CD4-positive, alpha-beta T cell (primary cell): ENCODE data around the gene GTF3C2. TPM values are rescaled to one million over a fixed set of nuclear protein-coding genes. Genes with fewer than 3 reads are reported as not detected.

Experiments used
- ATAC-seq: fragments of 200-7000 bp; cut with Tn5 transposase; one replicate; pipeline ENCODE4 v1.10.0; 2022; ENCODE audit warnings: mild to moderate bottlenecking; ENCODE audit not compliant: poor library complexity
- CTCF ChIA-PET: fragments of 350-600 bp; sonication (Branson Sonifier 250); formaldehyde crosslinking; loops from one replicate; lab custom pipeline; 2021; ENCODE audit warnings: antibody characterized with exemption, inconsistent platforms; lab: Charles Lee
- POLR2A ChIA-PET: fragments of 350-600 bp; sonication (Branson Sonifier 250); formaldehyde crosslinking; loops from one replicate; lab custom pipeline; 2021; ENCODE audit warnings: antibody characterized with exemption, inconsistent platforms; lab: Charles Lee
- DNase-seq, 14 experiments: peaks; one replicate each; pipeline ENCODE4 v3.0.0-alpha.2; 2013 to 2020; ENCODE audit warnings: mixed read lengths in 2 of 14
- H3K27ac ChIP-seq, 2 donors: one replicate each; pipeline versions ENCODE4 v1.5.1 to v1.7.0; 2013; ENCODE audit warnings: low read length in 2 of 2, low read depth in 1 of 2, mild to moderate bottlenecking in 1 of 2
- H3K27me3 ChIP-seq, 2 experiments: 1 replicate in 1 of 2; 2 replicates in 1 of 2; pipeline versions ENCODE4 v1.6.1 to v1.7.0; 2013; ENCODE audit warnings: low read length in 2 of 2, control low read depth in 1 of 2, mild to moderate bottlenecking in 1 of 2, moderate library complexity in 1 of 2; ENCODE audit not compliant: insufficient read depth in 2 of 2, control insufficient read depth in 1 of 2
- H3K36me3 ChIP-seq: one replicate; pipeline ENCODE4 v1.6.1; 2013; ENCODE audit warnings: low read length, control low read depth; ENCODE audit not compliant: insufficient read depth
- H3K4me1 ChIP-seq: one replicate; pipeline ENCODE4 v1.6.1; 2013; ENCODE audit warnings: low read length, control low read depth; ENCODE audit not compliant: insufficient read depth
- H3K4me3 ChIP-seq: one replicate; pipeline ENCODE4 v1.5.1; 2013; ENCODE audit warnings: mild to moderate bottlenecking, low read length, moderate library complexity
- H3K9me3 ChIP-seq, 2 experiments: 1 replicate in 1 of 2; 2 replicates in 1 of 2; pipeline versions ENCODE4 v1.6.1 to v1.7.0; 2013; ENCODE audit warnings: low read length in 2 of 2, mild to moderate bottlenecking in 2 of 2, control low read depth in 1 of 2, moderate library complexity in 1 of 2; ENCODE audit not compliant: control insufficient read depth in 1 of 2, insufficient read depth in 1 of 2
- H3K27ac Mint-ChIP-seq: one replicate; pipeline ENCODE4 v1.8.0; 2020; ENCODE audit warnings: mixed read lengths
- H3K27me3 Mint-ChIP-seq: one replicate; pipeline ENCODE4 v1.8.0; 2021; ENCODE audit warnings: mixed read lengths
- H3K36me3 Mint-ChIP-seq: one replicate; pipeline ENCODE4 v1.8.0; 2021; ENCODE audit warnings: low read depth, mixed read lengths
- H3K4me1 Mint-ChIP-seq: one replicate; pipeline ENCODE4 v1.8.0; 2021; ENCODE audit warnings: low read depth, mixed read lengths
- H3K4me3 Mint-ChIP-seq: one replicate; pipeline ENCODE4 v1.8.0; 2020; ENCODE audit warnings: mild to moderate bottlenecking, mixed read lengths
- H3K9me3 Mint-ChIP-seq: one replicate; pipeline ENCODE4 v1.8.0; 2020; ENCODE audit warnings: mixed read lengths
- CTCF ChIP-seq: fragments of 200-600 bp; IDR thresholded peaks from one replicate; pipeline ENCODE4 v1.8.0; 2022; ENCODE audit warnings: antibody characterized with exemption, mild to moderate bottlenecking
- intact Hi-C, 2 experiments: fragments of 100-400 bp; cut with DNase I in 1 of 2; cut with micrococcal nuclease in 1 of 2; formaldehyde crosslinking; loops; one replicate each; pipeline versions ENCODE4 v1.15.1 to v1.9.0; 2023 to 2025; cut with DNase I, micrococcal nuclease
- total RNA-seq, 174 experiments: library from RNA in 2 of 174; stranded (reverse) in 2 of 174; gene quantifications; one replicate each; pipeline ENCODE4 v1.2.3 and lab custom pipeline; 2021 to 2026

Gene GTF3C2
- total RNA-seq, 2 experiments from 2014 or later = 54.6 to 56.8 TPM

DNA sequence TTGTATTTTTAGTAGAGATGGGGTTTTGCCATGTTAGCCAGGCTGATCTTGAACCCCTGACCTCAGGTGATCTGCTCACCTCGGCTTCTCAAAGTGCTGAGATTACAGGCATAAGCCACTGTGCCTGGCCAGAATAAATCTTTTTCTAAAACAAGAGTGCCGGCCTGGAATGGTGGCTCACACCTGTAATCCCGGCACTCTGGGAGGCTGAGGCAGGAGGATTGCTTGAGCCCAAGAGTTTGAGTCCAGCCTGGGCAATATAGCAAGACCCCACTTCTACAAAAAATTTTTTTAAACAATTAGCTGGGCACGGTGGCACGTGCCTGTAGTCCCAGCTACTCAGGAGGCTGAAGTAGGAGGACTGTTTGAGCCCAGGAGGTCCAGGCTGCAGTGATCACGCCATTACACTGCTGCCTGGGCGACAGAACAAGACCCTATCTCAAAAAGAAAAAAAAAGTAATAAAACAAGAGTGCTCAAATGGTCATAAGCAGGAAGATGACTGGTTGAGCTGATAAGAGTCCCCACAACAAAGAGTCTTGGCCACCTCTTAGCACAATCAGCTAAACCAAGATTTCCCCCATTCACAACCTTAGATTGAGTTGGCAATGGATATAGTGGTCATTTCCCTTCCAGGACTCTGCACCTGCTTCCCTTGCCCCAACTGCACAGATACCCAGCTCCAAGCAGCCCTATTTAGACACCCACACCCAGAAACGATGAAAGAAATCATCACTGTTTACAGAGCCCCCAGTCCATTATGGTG, 42.5 kb downstream of the GTF3C2 start:
- H3K9me3 Mint-ChIP-seq = no peaks in the 10 kb centered on the region
- H3K27me3 Mint-ChIP-seq = no peaks in the 10 kb centered on the region
- no peak overlapping the region for H3K27ac Mint-ChIP-seq
- H3K27me3 ChIP-seq = no peaks in the 10 kb centered on the region
- DNase-seq = no peak
- no peak for ATAC-seq
- H3K4me3 ChIP-seq = no peak overlapping the region
- POLR2A ChIA-PET = interaction anchor here (1.4 kb wide), 1 partner anchor 9 kb away, joined by 6 read pairs; the partner anchor contains the start of gene MPV17
- no peaks in the 10 kb centered on the region for H3K4me1 ChIP-seq
- H3K27ac ChIP-seq = no peak overlapping the region
- intact Hi-C loops = no loop called here
- CTCF ChIA-PET = interaction anchor here (1.1 kb wide), 1 partner anchor 11 kb away, joined by 5 read pairs; no protein-coding TSS in a partner anchor
- peaks cover 22% of the 10 kb centered on the region for H3K36me3 Mint-ChIP-seq
- TF ChIP-seq CTCF = no peak
- no peaks in the 10 kb centered on the region for H3K9me3 ChIP-seq
- no peak overlapping the region for H3K4me3 Mint-ChIP-seq
- no peaks in the 10 kb centered on the region for H3K4me1 Mint-ChIP-seq
- H3K36me3 ChIP-seq = peaks cover 23% of the 10 kb centered on the region

- intact Hi-C loops = no loop called here
- TF ChIP-seq CTCF = no peak
- POLR2A ChIA-PET = interaction anchor here (2.0 kb wide), 1 partner anchor 10 kb away, joined by 8 read pairs; the partner anchor contains the start of gene MPV17
- H3K4me1 Mint-ChIP-seq = no peaks in the 10 kb centered on the region
- H3K9me3 Mint-ChIP-seq = no peaks in the 10 kb centered on the region
- peaks cover 3% of the 10 kb centered on the region for H3K4me1 ChIP-seq
- ATAC-seq = no peak
- DNase-seq = no peak
- no peak overlapping the region for H3K4me3 ChIP-seq
- no peak overlapping the region for H3K27ac Mint-ChIP-seq
- H3K36me3 ChIP-seq = peaks cover 22% of the 10 kb centered on the region
- CTCF ChIA-PET = no interaction called here
- no peak overlapping the region for H3K27ac ChIP-seq
- peaks cover 19% of the 10 kb centered on the region for H3K36me3 Mint-ChIP-seq
- H3K27me3 Mint-ChIP-seq = no peaks in the 10 kb centered on the region
- H3K9me3 ChIP-seq = peaks cover 0 to 3% of the 10 kb centered on the region in 2 experiments
- H3K27me3 ChIP-seq = peaks cover 5 to 8% of the 10 kb centered on the region in 2 experiments
- no peak overlapping the region for H3K4me3 Mint-ChIP-seq
Observed at GRCh38 chr2:27312152-27312551, 44.4 kb downstream of the GTF3C2 start.

DNA sequence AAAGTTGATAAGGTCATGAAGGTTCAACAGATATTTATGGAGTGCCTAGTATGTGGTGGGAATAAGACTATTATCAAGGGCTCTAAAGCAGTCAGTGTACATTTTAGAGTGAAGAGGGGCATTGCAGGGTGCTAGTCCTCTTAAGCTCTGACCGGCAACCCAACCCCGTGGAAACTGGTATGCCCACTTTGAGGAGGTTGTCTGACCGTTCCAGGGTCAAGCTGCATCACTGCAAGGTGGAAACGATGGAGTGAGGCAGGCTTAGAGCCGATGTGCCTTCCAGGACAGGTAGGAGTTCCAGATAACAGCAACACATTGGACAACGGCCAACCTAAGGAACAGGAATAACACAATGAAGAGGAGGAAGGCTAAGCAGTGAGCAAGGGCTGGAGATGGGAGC, 46.9 kb downstream of the GTF3C2 start:
- Mint-ChIP-seq H3K27ac (no peak overlapping the region), H3K27me3 (peaks cover 22% of the 10 kb centered on the region), H3K4me3 (no peak overlapping the region), H3K9me3 (no peaks in the 10 kb centered on the region), H3K4me1 (no peaks in the 10 kb centered on the region), H3K36me3 (peaks cover 19% of the 10 kb centered on the region)
- H3K27me3 ChIP-seq = peaks cover 24 to 26% of the 10 kb centered on the region in 2 experiments
- intact Hi-C loops = no loop called here
- peaks cover 10% of the 10 kb centered on the region for H3K36me3 ChIP-seq
- ChIA-PET POLR2A (interaction anchor here (0.9 kb wide), 1 partner anchor 13 kb away, joined by 3 read pairs; no protein-coding TSS in a partner anchor), CTCF (no interaction called here)
- H3K4me1 ChIP-seq = peaks cover 14% of the 10 kb centered on the region
- H3K4me3 ChIP-seq = no peak overlapping the region
- no peak for TF ChIP-seq CTCF
- no peak for ATAC-seq
- H3K27ac ChIP-seq = no peak overlapping the region
- no peak for DNase-seq
- H3K9me3 ChIP-seq = peaks cover 0 to 10% of the 10 kb centered on the region in 2 experiments
